SH-SY5Y (cell line): ENCODE data around the gene PDE4D.

ENCODE experiments used
- GATA2 ChIP-seq: IDR thresholded peaks from 2 replicates; pipeline ENCODE4 v1.6.1; 2011; ENCODE audit warnings: mild to moderate bottlenecking, low read depth, low read length
- GATA3 ChIP-seq: IDR thresholded peaks from 2 replicates; pipeline ENCODE4 v1.6.1; 2011; ENCODE audit warnings: low read depth, mild to moderate bottlenecking, low read length, moderate library complexity

DNA sequence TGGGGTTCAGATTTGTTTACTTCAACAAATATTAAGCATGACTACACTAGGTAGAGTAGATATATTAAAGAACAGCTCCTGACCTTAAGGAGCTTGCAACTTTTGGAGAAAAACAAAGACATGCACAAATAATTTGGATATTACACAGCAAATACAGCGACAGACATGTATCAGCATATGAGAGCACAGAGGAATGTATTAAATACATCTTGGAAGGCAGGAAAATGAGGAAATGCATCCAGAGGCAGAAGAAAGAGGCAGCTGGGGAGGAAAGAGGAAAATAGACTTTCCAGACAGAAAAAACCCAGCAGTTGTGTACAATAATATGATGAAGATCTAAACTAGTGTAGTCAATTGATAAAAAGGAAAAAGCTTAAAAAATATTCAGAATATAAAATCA is 392.2 kb downstream of the PDE4D start:
- no peak for TF ChIP-seq GATA2
- no peak for TF ChIP-seq GATA3
